Astrocyte of the cerebellum (primary cell): Measurements from ENCODE around the gene HDAC2.

Experiments used
- DNase-seq: peaks from one replicate; pipeline ENCODE4 v3.0.0-alpha.2; 2011; ENCODE audit warnings: low read depth
- H3K4me3 ChIP-seq: 2 replicates; pipeline ENCODE4 v1.5.1; 2011; ENCODE audit warnings: mild to moderate bottlenecking, low read depth, low read length, moderate library complexity
- in situ Hi-C: cut with HindIII; loops from 2 replicates; pipeline ENCODE4 v1.10.0; 2017; ENCODE audit warnings: low sequenced_read_pairs
- TF ChIP-seq, protein P1 (sequence below): IDR thresholded peaks from 2 replicates; pipeline ENCODE4 v1.5.1; 2012; ENCODE audit warnings: low read length, low read depth, moderate library complexity, mild to moderate bottlenecking; ENCODE audit errors: missing control alignments

The HDAC2 gene

DNA sequence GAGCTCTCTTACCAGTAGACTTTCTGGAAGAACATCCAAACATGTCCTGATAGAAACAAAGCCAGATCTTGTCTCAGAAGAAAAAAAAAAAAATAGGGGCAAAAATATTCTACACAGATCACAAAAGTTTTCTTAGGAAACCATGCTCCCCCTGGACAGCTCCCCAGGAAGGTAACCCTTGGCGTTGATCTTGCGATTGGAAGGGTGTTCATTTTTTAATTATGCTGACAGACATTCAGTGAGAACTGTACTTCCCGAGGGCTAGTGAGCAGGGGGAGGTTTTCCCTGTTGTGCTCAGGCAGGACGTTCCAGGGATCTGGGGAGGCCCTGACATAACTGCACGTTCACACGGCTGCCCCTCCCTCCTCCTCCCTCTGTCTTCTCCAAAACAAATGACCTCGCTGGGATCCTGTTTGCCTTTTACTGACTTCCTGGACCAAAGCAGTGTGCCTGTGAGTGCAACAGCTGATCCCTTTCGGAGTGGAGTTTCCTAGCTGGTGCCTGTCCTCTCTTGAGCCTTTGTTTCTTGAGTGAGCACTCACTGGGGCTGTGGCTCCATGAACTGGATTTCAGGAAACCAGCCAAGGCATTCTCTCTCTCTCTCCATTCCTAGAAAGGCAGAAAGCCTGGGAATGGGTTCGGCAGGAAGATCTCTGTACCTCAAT lies 67.2 kb downstream of the HDAC2 start:
- in situ Hi-C loops: no loop called here
- DNase-seq: no peak
- no peak overlapping the region for H3K4me3 ChIP-seq
- TF ChIP-seq, protein P1, sequence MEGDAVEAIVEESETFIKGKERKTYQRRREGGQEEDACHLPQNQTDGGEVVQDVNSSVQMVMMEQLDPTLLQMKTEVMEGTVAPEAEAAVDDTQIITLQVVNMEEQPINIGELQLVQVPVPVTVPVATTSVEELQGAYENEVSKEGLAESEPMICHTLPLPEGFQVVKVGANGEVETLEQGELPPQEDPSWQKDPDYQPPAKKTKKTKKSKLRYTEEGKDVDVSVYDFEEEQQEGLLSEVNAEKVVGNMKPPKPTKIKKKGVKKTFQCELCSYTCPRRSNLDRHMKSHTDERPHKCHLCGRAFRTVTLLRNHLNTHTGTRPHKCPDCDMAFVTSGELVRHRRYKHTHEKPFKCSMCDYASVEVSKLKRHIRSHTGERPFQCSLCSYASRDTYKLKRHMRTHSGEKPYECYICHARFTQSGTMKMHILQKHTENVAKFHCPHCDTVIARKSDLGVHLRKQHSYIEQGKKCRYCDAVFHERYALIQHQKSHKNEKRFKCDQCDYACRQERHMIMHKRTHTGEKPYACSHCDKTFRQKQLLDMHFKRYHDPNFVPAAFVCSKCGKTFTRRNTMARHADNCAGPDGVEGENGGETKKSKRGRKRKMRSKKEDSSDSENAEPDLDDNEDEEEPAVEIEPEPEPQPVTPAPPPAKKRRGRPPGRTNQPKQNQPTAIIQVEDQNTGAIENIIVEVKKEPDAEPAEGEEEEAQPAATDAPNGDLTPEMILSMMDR: no peak

DNA sequence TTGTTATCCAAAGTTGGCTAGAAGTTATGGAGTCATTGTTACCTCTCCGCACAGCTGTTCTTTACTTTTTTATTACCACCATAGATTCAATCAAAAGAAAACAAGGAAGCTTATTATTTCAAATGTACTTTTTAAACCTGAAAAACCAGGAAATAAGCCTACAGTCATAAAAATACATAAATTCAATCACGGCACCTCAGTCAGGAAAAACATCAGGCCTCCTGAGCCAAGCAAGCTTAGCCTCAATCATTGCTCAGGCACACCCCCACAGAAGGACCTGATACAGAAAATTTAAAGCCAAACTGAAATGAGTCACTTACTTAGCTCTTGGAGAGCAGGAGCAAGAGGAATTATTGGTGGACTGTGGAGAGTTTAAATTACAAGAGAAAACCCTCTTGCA lies 69.5 kb downstream of the HDAC2 start:
- no peak overlapping the region for H3K4me3 ChIP-seq
- TF ChIP-seq, protein P1: no peak
- DNase-seq: no peak
- in situ Hi-C loops: no loop called here

DNA sequence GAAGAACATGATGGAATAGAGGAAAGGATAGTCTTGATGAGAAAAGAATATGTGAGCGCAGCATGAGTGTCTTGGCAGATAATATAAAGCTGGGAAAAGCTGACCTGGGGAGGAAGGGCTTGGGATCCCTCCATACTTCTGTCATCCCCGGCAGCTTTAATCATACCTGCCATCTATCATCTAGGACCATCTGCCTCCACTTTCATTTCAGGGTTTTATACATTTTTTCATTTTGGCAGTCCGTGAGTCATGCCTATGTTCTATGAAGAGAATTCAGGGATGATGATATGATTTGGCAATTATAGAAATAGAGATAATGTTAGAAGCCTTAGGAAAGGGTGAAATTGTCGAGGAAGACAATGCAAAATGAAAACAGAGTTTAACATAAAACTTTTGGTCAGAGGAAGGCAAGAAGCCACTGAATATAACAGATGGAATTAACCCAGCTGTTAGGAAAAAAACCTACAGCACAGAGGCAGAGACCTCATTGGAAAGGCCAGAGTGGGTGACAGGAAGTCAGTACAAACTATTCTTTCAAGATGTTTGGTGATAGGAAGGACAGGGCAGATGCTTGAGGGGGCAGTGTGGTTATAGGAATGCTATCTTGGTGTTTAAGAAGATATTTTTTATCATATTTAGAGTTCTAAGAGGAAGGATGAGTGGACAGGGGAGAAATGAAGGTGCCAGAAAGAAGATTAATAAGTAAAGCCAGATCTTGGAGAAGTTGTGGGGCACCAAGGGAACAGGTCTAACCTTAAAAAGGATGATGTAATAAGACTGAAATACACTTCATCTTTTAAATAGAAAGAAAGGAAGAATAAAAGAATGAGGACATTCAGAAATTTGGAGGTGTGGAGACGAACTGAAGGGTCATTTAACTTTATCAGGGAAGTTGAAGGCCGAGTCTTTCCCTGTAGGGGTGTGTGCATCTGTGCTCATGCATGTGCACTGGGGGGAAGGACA lies 76.0 kb downstream of the HDAC2 start:
- in situ Hi-C loops: loop anchor here (25.0 kb wide), 1 partner anchor 1108 kb away; no protein-coding TSS in a partner anchor
- H3K4me3 ChIP-seq: no peak overlapping the region
- DNase-seq: no peak
- TF ChIP-seq, protein P1: no peak

GRCh38 chr6:113893866-113894265 lies 77.1 kb downstream of the HDAC2 start:
- no peak for DNase-seq
- no peak overlapping the region for H3K4me3 ChIP-seq
- in situ Hi-C loops: loop anchor here (25.0 kb wide), 1 partner anchor 1107 kb away; no protein-coding TSS in a partner anchor
- TF ChIP-seq, protein P1: no peak

GRCh38 chr6:113893451-113893850 lies 77.5 kb downstream of the HDAC2 start:
- in situ Hi-C loops: loop anchor here (25.0 kb wide), 1 partner anchor 1106 kb away; no protein-coding TSS in a partner anchor
- no peak overlapping the region for H3K4me3 ChIP-seq
- TF ChIP-seq, protein P1: no peak
- no peak for DNase-seq

DNA sequence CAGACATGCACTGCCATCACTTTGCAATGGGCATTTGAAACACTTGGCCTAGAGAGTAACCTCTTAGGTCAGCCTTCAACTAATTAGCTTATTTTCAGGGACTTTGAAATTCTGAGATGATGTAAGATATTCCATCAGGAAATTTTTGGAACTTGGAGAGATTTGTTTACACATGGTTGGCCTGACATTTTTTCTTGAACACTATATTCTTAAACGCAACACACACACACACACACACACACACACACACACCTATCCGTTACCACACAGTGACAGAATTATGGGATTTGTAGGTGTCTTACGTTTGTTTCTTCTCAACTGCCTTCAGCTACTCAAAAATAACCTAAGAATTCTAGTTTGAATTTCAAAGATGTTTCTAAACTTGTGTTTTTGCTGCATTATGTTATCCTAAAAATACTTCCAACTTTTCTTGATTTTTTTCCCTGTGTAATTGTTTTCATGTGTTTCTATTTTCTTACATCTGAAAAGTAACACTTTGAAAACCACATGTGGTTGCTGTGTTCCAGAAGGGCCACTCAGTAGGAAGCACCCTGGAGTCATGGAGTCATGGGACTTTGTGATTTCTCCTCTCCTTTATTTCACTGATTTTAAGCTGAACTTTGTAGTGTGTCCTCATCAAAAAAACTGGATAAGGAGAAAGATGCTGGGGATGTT lies 81.9 kb downstream of the HDAC2 start:
- no peak for DNase-seq
- in situ Hi-C loops: loop anchor here (25.0 kb wide), 1 partner anchor 1102 kb away; no protein-coding TSS in a partner anchor
- TF ChIP-seq, protein P1: no peak
- no peak overlapping the region for H3K4me3 ChIP-seq
